Colonic mucosa (tissue), 4 donors: ENCODE data around the gene EXOC4. TPM values are rescaled to one million over a fixed set of nuclear protein-coding genes. Genes with fewer than 3 reads are reported as not detected.

ENCODE experiments used
- DNase-seq: peaks from one replicate; pipeline ENCODE4 v3.0.0-alpha.2; 2020
- H3K27ac ChIP-seq: fragments of 200-600 bp; one replicate; pipeline ENCODE4 v1.8.0; 2021
- H3K27me3 ChIP-seq: fragments of 200-600 bp; one replicate; pipeline ENCODE4 v1.8.0; 2021
- H3K36me3 ChIP-seq: fragments of 200-600 bp; one replicate; pipeline ENCODE4 v1.8.0; 2021
- H3K4me1 ChIP-seq: fragments of 200-600 bp; one replicate; pipeline ENCODE4 v1.8.0; 2021; ENCODE audit warnings: mild to moderate bottlenecking
- H3K4me3 ChIP-seq: fragments of 200-600 bp; one replicate; pipeline ENCODE4 v1.8.0; 2021
- H3K9ac ChIP-seq, 2 donors: one replicate each; pipeline ENCODE4 v1.7.0; 2013; ENCODE audit warnings: control low read depth in 2 of 2, low read depth in 2 of 2, low read length in 2 of 2
- H3K9me3 ChIP-seq: fragments of 200-600 bp; one replicate; pipeline ENCODE4 v1.8.0; 2021
- CTCF ChIP-seq: fragments of 200-600 bp; IDR thresholded peaks from one replicate; pipeline ENCODE4 v1.8.0; 2022; ENCODE audit warnings: antibody characterized with exemption, mild to moderate bottlenecking
- intact Hi-C: fragments of 100-400 bp; cut with DNase I; formaldehyde crosslinking; loops from one replicate; pipeline ENCODE4 v1.14.1; 2022
- total RNA-seq, 2 donors: library from RNA; stranded (reverse); fragmentation: NEBNext Ultra II Directional in 1 of 2; extraction: Animal tissue kit (Norgen Biotek cat#: 25700) in 1 of 2; gene quantifications; one replicate each; pipeline ENCODE4 v1.2.1, GENCODE V29; 2021
- donor health status: healthy.
- donor health status: DM: no; HTN: no; CAD: no.
- donor health status: DM: no; HTN: no; CAD: no.

Gene EXOC4
- total RNA-seq, 2 donors from 2014 or later, result 61.1 to 73.3 TPM

- no peak for TF ChIP-seq CTCF
- intact Hi-C loops, result no loop called here
- no peak overlapping the region for H3K9ac ChIP-seq
- H3K4me3 ChIP-seq, result no peak overlapping the region
- no peak for DNase-seq
- no peaks in the 10 kb centered on the region for H3K4me1 ChIP-seq
- no peaks in the 10 kb centered on the region for H3K9me3 ChIP-seq
- H3K36me3 ChIP-seq, result no peaks in the 10 kb centered on the region
- H3K27ac ChIP-seq, result no peak overlapping the region
- H3K27me3 ChIP-seq, result no peaks in the 10 kb centered on the region
These were observed 136.8 kb downstream of the EXOC4 start for GRCh38 chr7:133389727-133390126.

GRCh38 chr7:133391206-133391605, 138.3 kb downstream of the EXOC4 start:
- no peak for DNase-seq

GRCh38 chr7:133394369-133394768, 141.5 kb downstream of the EXOC4 start:
- H3K36me3 ChIP-seq, result no peaks in the 10 kb centered on the region
- H3K4me1 ChIP-seq, result no peaks in the 10 kb centered on the region
- intact Hi-C loops, result no loop called here
- no peak overlapping the region for H3K9ac ChIP-seq
- no peak overlapping the region for H3K4me3 ChIP-seq
- TF ChIP-seq CTCF, result no peak
- H3K27ac ChIP-seq, result no peak overlapping the region
- no peak for DNase-seq
- H3K9me3 ChIP-seq, result no peaks in the 10 kb centered on the region
- no peaks in the 10 kb centered on the region for H3K27me3 ChIP-seq

More at GRCh38 chr7:133391206-133391605, 138.3 kb downstream of the EXOC4 start:
- Histone ChIP-seq H3K36me3 (no peaks in the 10 kb centered on the region), H3K27me3 (no peaks in the 10 kb centered on the region), H3K27ac (no peak overlapping the region), H3K4me1 (no peaks in the 10 kb centered on the region), H3K9ac (no peak overlapping the region), H3K4me3 (no peak overlapping the region), H3K9me3 (no peaks in the 10 kb centered on the region)
- intact Hi-C loops, result no loop called here
- TF ChIP-seq CTCF, result no peak

- TF ChIP-seq CTCF, result no peak
- H3K36me3 ChIP-seq, result no peaks in the 10 kb centered on the region
- H3K9me3 ChIP-seq, result no peaks in the 10 kb centered on the region
- no peaks in the 10 kb centered on the region for H3K4me1 ChIP-seq
- no peak overlapping the region for H3K4me3 ChIP-seq
- intact Hi-C loops, result no loop called here
- no peak overlapping the region for H3K9ac ChIP-seq
- H3K27me3 ChIP-seq, result no peaks in the 10 kb centered on the region
- H3K27ac ChIP-seq, result no peak overlapping the region
- no peak for DNase-seq
These were observed 142.7 kb downstream of the EXOC4 start for GRCh38 chr7:133395551-133395950.

- Histone ChIP-seq H3K9ac (no peak overlapping the region), H3K4me1 (no peaks in the 10 kb centered on the region), H3K4me3 (no peak overlapping the region), H3K9me3 (no peaks in the 10 kb centered on the region), H3K27ac (no peak overlapping the region), H3K27me3 (no peaks in the 10 kb centered on the region), H3K36me3 (no peaks in the 10 kb centered on the region)
- no peak for DNase-seq
- intact Hi-C loops, result no loop called here
- TF ChIP-seq CTCF, result no peak
These were observed 145.6 kb downstream of the EXOC4 start for GRCh38 chr7:133398506-133398905.

GRCh38 chr7:133401225-133401624, 148.3 kb downstream of the EXOC4 start:
- Histone ChIP-seq H3K27me3 (no peaks in the 10 kb centered on the region), H3K9ac (no peak overlapping the region), H3K4me1 (no peaks in the 10 kb centered on the region), H3K9me3 (no peaks in the 10 kb centered on the region), H3K4me3 (no peak overlapping the region), H3K27ac (no peak overlapping the region), H3K36me3 (no peaks in the 10 kb centered on the region)
- no peak for DNase-seq
- TF ChIP-seq CTCF, result no peak
- intact Hi-C loops, result no loop called here
